ENCODE results near the gene CDRT15. TPM values are rescaled to one million over a fixed set of nuclear protein-coding genes. Genes with fewer than 3 reads are reported as not detected.
"Not testable (repeated sequence)": the region's sequence is repeated elsewhere in the genome, so short reads cannot be mapped to it uniquely, and the experiment has no call there.

CDRT15 gene
- not detected for total RNA-seq

- H3K4me3 ChIP-seq (ENCODE audit: low read length in 3 of 3); H3K4me1 ChIP-seq (ENCODE audit: control insufficient read depth in 3 of 3, insufficient read depth in 3 of 3, low read length in 3 of 3); H3K9ac ChIP-seq (ENCODE audit: low read depth in 1 of 3, low read length in 3 of 3); H3K9me3 ChIP-seq (ENCODE audit: control insufficient read depth in 3 of 3, low read length in 3 of 3); H3K27me3 ChIP-seq (ENCODE audit: control insufficient read depth in 3 of 3, insufficient read depth in 3 of 3, low read length in 3 of 3); H3K36me3 ChIP-seq (ENCODE audit: control insufficient read depth in 3 of 3, insufficient read depth in 3 of 3, low read length in 3 of 3); H3K27ac ChIP-seq (ENCODE audit: low read depth, low read length): not testable (repeated sequence)
These were observed at the start of gene CDRT15 for GRCh38 chr17:14236762-14237161. TSS of gene CDRT15 (minus strand) at chr17:14236862. CDS start at chr17:14236833, 29 bp downstream.

- H3K27ac ChIP-seq (ENCODE audit: low read depth, low read length), result no peak overlapping the region
- no peaks in the 10 kb centered on the region for H3K4me1 ChIP-seq (ENCODE audit: control insufficient read depth in 3 of 3, insufficient read depth in 3 of 3, low read length in 3 of 3)
- peaks cover 0 to 8% (median under 1%) of the 10 kb centered on the region in 3 donors for H3K27me3 ChIP-seq (ENCODE audit: control insufficient read depth in 3 of 3, insufficient read depth in 3 of 3, low read length in 3 of 3)
- no peaks in the 10 kb centered on the region for H3K36me3 ChIP-seq (ENCODE audit: control insufficient read depth in 3 of 3, insufficient read depth in 3 of 3, low read length in 3 of 3)
- H3K9ac ChIP-seq (ENCODE audit: low read depth in 1 of 3, low read length in 3 of 3), result no peak overlapping the region
- H3K4me3 ChIP-seq (ENCODE audit: low read length in 3 of 3), result no peak overlapping the region
- H3K9me3 ChIP-seq (ENCODE audit: control insufficient read depth in 3 of 3, low read length in 3 of 3), result no peaks in the 10 kb centered on the region
These were observed 46.1 kb upstream of the CDRT15 start for GRCh38 chr17:14282726-14283125.

- Histone ChIP-seq H3K9ac (ENCODE audit: low read depth in 1 of 3, low read length in 3 of 3) (no peak overlapping the region), H3K4me3 (ENCODE audit: low read length in 3 of 3) (no peak overlapping the region), H3K27ac (ENCODE audit: low read depth, low read length) (no peak overlapping the region), H3K36me3 (ENCODE audit: control insufficient read depth in 3 of 3, insufficient read depth in 3 of 3, low read length in 3 of 3) (no peaks in the 10 kb centered on the region), H3K9me3 (ENCODE audit: control insufficient read depth in 3 of 3, low read length in 3 of 3) (no peaks in the 10 kb centered on the region), H3K4me1 (ENCODE audit: control insufficient read depth in 3 of 3, insufficient read depth in 3 of 3, low read length in 3 of 3) (no peaks in the 10 kb centered on the region), H3K27me3 (ENCODE audit: control insufficient read depth in 3 of 3, insufficient read depth in 3 of 3, low read length in 3 of 3) (peaks cover 0 to 8% (median 7%) of the 10 kb centered on the region in 3 donors)
These were observed 44.9 kb upstream of the CDRT15 start for GRCh38 chr17:14281530-14281929.

- no peaks in the 10 kb centered on the region for H3K36me3 ChIP-seq (ENCODE audit: control insufficient read depth in 3 of 3, insufficient read depth in 3 of 3, low read length in 3 of 3)
- no peak overlapping the region for H3K9ac ChIP-seq (ENCODE audit: low read depth in 1 of 3, low read length in 3 of 3)
- H3K9me3 ChIP-seq (ENCODE audit: control insufficient read depth in 3 of 3, low read length in 3 of 3), result no peaks in the 10 kb centered on the region
- H3K4me3 ChIP-seq (ENCODE audit: low read length in 3 of 3), result no peak overlapping the region
- no peaks in the 10 kb centered on the region for H3K4me1 ChIP-seq (ENCODE audit: control insufficient read depth in 3 of 3, insufficient read depth in 3 of 3, low read length in 3 of 3)
- no peak overlapping the region for H3K27ac ChIP-seq (ENCODE audit: low read depth, low read length)
- H3K27me3 ChIP-seq (ENCODE audit: control insufficient read depth in 3 of 3, insufficient read depth in 3 of 3, low read length in 3 of 3), result peaks cover 0 to 7% (median 5%) of the 10 kb centered on the region in 3 donors
These were observed 40.0 kb upstream of the CDRT15 start for GRCh38 chr17:14276535-14277250.

GRCh38 chr17:14270508-14270907 is 33.8 kb upstream of the CDRT15 start:
- H3K36me3 ChIP-seq (ENCODE audit: control insufficient read depth in 3 of 3, insufficient read depth in 3 of 3, low read length in 3 of 3), result no peaks in the 10 kb centered on the region
- H3K4me3 ChIP-seq (ENCODE audit: low read length in 3 of 3), result no peak overlapping the region
- H3K9ac ChIP-seq (ENCODE audit: low read depth in 1 of 3, low read length in 3 of 3), result no peak overlapping the region
- no peaks in the 10 kb centered on the region for H3K27me3 ChIP-seq (ENCODE audit: control insufficient read depth in 3 of 3, insufficient read depth in 3 of 3, low read length in 3 of 3)
- no peaks in the 10 kb centered on the region for H3K9me3 ChIP-seq (ENCODE audit: control insufficient read depth in 3 of 3, low read length in 3 of 3)
- H3K27ac ChIP-seq (ENCODE audit: low read depth, low read length), result no peak overlapping the region
- H3K4me1 ChIP-seq (ENCODE audit: control insufficient read depth in 3 of 3, insufficient read depth in 3 of 3, low read length in 3 of 3), result no peaks in the 10 kb centered on the region

GRCh38 chr17:14269473-14269872 is 32.8 kb upstream of the CDRT15 start:
- Histone ChIP-seq H3K27ac (ENCODE audit: low read depth, low read length) (no peak overlapping the region), H3K4me3 (ENCODE audit: low read length in 3 of 3) (no peak overlapping the region), H3K9me3 (ENCODE audit: control insufficient read depth in 3 of 3, low read length in 3 of 3) (no peaks in the 10 kb centered on the region), H3K9ac (ENCODE audit: low read depth in 1 of 3, low read length in 3 of 3) (no peak overlapping the region), H3K36me3 (ENCODE audit: control insufficient read depth in 3 of 3, insufficient read depth in 3 of 3, low read length in 3 of 3) (no peaks in the 10 kb centered on the region), H3K27me3 (ENCODE audit: control insufficient read depth in 3 of 3, insufficient read depth in 3 of 3, low read length in 3 of 3) (no peaks in the 10 kb centered on the region), H3K4me1 (ENCODE audit: control insufficient read depth in 3 of 3, insufficient read depth in 3 of 3, low read length in 3 of 3) (no peaks in the 10 kb centered on the region)

GRCh38 chr17:14268264-14268663 is 31.6 kb upstream of the CDRT15 start:
- Histone ChIP-seq H3K4me3 (ENCODE audit: low read length in 3 of 3) (no peak overlapping the region), H3K4me1 (ENCODE audit: control insufficient read depth in 3 of 3, insufficient read depth in 3 of 3, low read length in 3 of 3) (no peaks in the 10 kb centered on the region), H3K9me3 (ENCODE audit: control insufficient read depth in 3 of 3, low read length in 3 of 3) (no peaks in the 10 kb centered on the region), H3K27ac (ENCODE audit: low read depth, low read length) (no peak overlapping the region), H3K36me3 (ENCODE audit: control insufficient read depth in 3 of 3, insufficient read depth in 3 of 3, low read length in 3 of 3) (no peaks in the 10 kb centered on the region), H3K27me3 (ENCODE audit: control insufficient read depth in 3 of 3, insufficient read depth in 3 of 3, low read length in 3 of 3) (no peaks in the 10 kb centered on the region), H3K9ac (ENCODE audit: low read depth in 1 of 3, low read length in 3 of 3) (no peak overlapping the region)

- Histone ChIP-seq H3K9me3 (ENCODE audit: control insufficient read depth in 3 of 3, low read length in 3 of 3) (peaks cover 0 to 3% (median 2%) of the 10 kb centered on the region in 3 donors), H3K36me3 (ENCODE audit: control insufficient read depth in 3 of 3, insufficient read depth in 3 of 3, low read length in 3 of 3) (no peaks in the 10 kb centered on the region), H3K4me3 (ENCODE audit: low read length in 3 of 3) (no peak overlapping the region), H3K27me3 (ENCODE audit: control insufficient read depth in 3 of 3, insufficient read depth in 3 of 3, low read length in 3 of 3) (no peaks in the 10 kb centered on the region), H3K27ac (ENCODE audit: low read depth, low read length) (no peak overlapping the region), H3K9ac (ENCODE audit: low read depth in 1 of 3, low read length in 3 of 3) (no peak overlapping the region), H3K4me1 (ENCODE audit: control insufficient read depth in 3 of 3, insufficient read depth in 3 of 3, low read length in 3 of 3) (no peaks in the 10 kb centered on the region)
These were observed 24.7 kb upstream of the CDRT15 start for GRCh38 chr17:14261406-14261805.

- Histone ChIP-seq H3K9me3 (ENCODE audit: control insufficient read depth in 3 of 3, low read length in 3 of 3) (no peaks in the 10 kb centered on the region), H3K4me3 (ENCODE audit: low read length in 3 of 3) (no peak overlapping the region), H3K36me3 (ENCODE audit: control insufficient read depth in 3 of 3, insufficient read depth in 3 of 3, low read length in 3 of 3) (no peaks in the 10 kb centered on the region), H3K4me1 (ENCODE audit: control insufficient read depth in 3 of 3, insufficient read depth in 3 of 3, low read length in 3 of 3) (no peaks in the 10 kb centered on the region), H3K27me3 (ENCODE audit: control insufficient read depth in 3 of 3, insufficient read depth in 3 of 3, low read length in 3 of 3) (no peaks in the 10 kb centered on the region), H3K27ac (ENCODE audit: low read depth, low read length) (no peak overlapping the region), H3K9ac (ENCODE audit: low read depth in 1 of 3, low read length in 3 of 3) (no peak overlapping the region)
These were observed 9.0 kb upstream of the CDRT15 start for GRCh38 chr17:14245629-14246028.

GRCh38 chr17:14245002-14245401 is 8.3 kb upstream of the CDRT15 start:
- no peaks in the 10 kb centered on the region for H3K36me3 ChIP-seq (ENCODE audit: control insufficient read depth in 3 of 3, insufficient read depth in 3 of 3, low read length in 3 of 3)
- no peak overlapping the region for H3K9ac ChIP-seq (ENCODE audit: low read depth in 1 of 3, low read length in 3 of 3)
- no peak overlapping the region for H3K27ac ChIP-seq (ENCODE audit: low read depth, low read length)
- no peaks in the 10 kb centered on the region for H3K4me1 ChIP-seq (ENCODE audit: control insufficient read depth in 3 of 3, insufficient read depth in 3 of 3, low read length in 3 of 3)
- no peaks in the 10 kb centered on the region for H3K9me3 ChIP-seq (ENCODE audit: control insufficient read depth in 3 of 3, low read length in 3 of 3)
- H3K27me3 ChIP-seq (ENCODE audit: control insufficient read depth in 3 of 3, insufficient read depth in 3 of 3, low read length in 3 of 3), result no peaks in the 10 kb centered on the region
- no peak overlapping the region for H3K4me3 ChIP-seq (ENCODE audit: low read length in 3 of 3)

Measured in skeletal muscle tissue (tissue), 4 donors.